Muscle layer of duodenum (tissue), 2 donors: ENCODE measurements around the gene PRM1.

Experiments
- H3K27ac ChIP-seq: one replicate; pipeline ENCODE4 v1.7.0; 2013; ENCODE audit warnings: mild to moderate bottlenecking, low read length
- H3K27me3 ChIP-seq: one replicate; pipeline ENCODE4 v1.7.0; 2013; ENCODE audit warnings: low read depth, mild to moderate bottlenecking, control low read depth, low read length
- H3K36me3 ChIP-seq, 2 donors: one replicate each; pipeline ENCODE4 v1.7.0; 2013; ENCODE audit warnings: low read length in 2 of 2, control low read depth in 1 of 2, mild to moderate bottlenecking in 1 of 2; ENCODE audit not compliant: insufficient read depth in 2 of 2, control insufficient read depth in 1 of 2
- H3K4me1 ChIP-seq, 2 donors: one replicate each; pipeline ENCODE4 v1.7.0; 2013; ENCODE audit warnings: low read length in 2 of 2, mild to moderate bottlenecking in 2 of 2, control low read depth in 1 of 2, moderate library complexity in 1 of 2; ENCODE audit not compliant: insufficient read depth in 2 of 2, control insufficient read depth in 1 of 2
- H3K4me3 ChIP-seq, 2 donors: one replicate each; pipeline ENCODE4 v1.7.0; 2013; ENCODE audit warnings: low read length in 2 of 2, low read depth in 1 of 2, mild to moderate bottlenecking in 1 of 2
- H3K9me3 ChIP-seq, 2 donors: one replicate each; pipeline ENCODE4 v1.7.0; 2013; ENCODE audit warnings: low read length in 2 of 2, control low read depth in 1 of 2, mild to moderate bottlenecking in 1 of 2; ENCODE audit not compliant: control insufficient read depth in 1 of 2
- donor health status: healthy.

The PRM1 gene

GRCh38 chr16:11260596-11260966, 20.5 kb downstream of the PRM1 start:
- Histone ChIP-seq H3K4me3 (no peak overlapping the region), H3K4me1 (peaks cover 6 to 16% of the 10 kb centered on the region in 2 donors), H3K27me3 (no peaks in the 10 kb centered on the region), H3K9me3 (no peaks in the 10 kb centered on the region), H3K27ac (no peak overlapping the region), H3K36me3 (no peaks in the 10 kb centered on the region)

- no peaks in the 10 kb centered on the region for H3K36me3 ChIP-seq
- H3K27me3 ChIP-seq = no peaks in the 10 kb centered on the region
- no peak overlapping the region for H3K27ac ChIP-seq
- H3K4me1 ChIP-seq = peaks cover 6 to 16% of the 10 kb centered on the region in 2 donors
- no peak overlapping the region for H3K4me3 ChIP-seq
- no peaks in the 10 kb centered on the region for H3K9me3 ChIP-seq
These were observed 21.2 kb downstream of the PRM1 start for GRCh38 chr16:11259655-11260595.

DNA sequence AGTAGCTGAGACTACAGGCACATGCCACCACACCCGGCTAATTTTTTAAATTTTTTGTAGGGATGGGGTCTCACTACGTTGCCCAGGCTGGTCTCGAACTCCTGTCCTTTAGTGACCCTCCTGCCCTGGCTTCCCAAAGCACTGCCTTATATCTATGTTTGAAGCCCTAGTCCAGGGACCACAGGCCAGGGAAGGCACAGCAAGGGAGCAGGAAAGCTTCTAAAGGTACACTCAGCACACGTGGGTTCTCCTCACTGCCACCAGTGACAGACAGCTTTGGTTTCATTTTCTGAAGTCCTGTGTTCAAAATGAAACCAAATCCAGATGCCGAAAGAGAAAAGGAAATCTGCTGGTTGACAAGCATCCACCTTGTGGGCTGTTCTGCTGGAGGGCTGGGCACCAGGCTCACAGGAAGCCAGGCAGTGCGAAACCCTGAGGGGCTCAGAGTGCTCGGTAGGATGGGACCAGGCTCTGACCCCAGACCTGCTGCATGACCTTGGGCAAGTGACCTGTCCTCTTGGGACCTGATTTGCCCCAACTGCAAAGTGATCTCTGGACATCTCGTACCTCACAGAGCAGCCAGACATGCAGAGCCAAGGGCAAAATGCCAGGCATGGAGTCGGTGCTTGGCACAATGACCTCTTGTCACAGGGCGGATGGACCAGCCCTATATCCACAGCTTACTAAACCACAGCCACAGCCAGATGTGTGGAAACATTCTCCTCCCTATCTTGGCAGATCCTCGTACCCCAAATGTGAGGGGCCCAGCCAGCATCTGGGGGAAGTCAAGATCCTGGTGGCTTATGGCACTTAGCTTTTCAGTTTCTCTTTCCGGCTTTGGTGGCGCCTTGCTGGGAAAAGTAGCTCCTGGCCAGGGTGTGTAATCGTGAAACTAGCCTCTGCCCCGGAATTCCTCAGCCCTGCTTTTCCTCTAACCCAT, 22.3 kb downstream of the PRM1 start:
- Histone ChIP-seq H3K9me3 (no peaks in the 10 kb centered on the region), H3K27me3 (no peaks in the 10 kb centered on the region), H3K4me1 (peaks cover 6 to 21% of the 10 kb centered on the region in 2 donors), H3K36me3 (no peaks in the 10 kb centered on the region), H3K4me3 (peak overlapping the region; percentile 6 to 42), H3K27ac (no peak overlapping the region)

- Histone ChIP-seq H3K9me3 (no peaks in the 10 kb centered on the region), H3K27ac (peak overlapping the region; percentile 41), H3K4me1 (peaks cover 6 to 21% of the 10 kb centered on the region in 2 donors), H3K4me3 (peak overlapping the region; percentile 68 to 81), H3K36me3 (no peaks in the 10 kb centered on the region), H3K27me3 (no peaks in the 10 kb centered on the region)
These were observed 23.8 kb downstream of the PRM1 start for GRCh38 chr16:11257131-11257938.

GRCh38 chr16:11256661-11257130, 24.4 kb downstream of the PRM1 start:
- H3K27me3 ChIP-seq = no peaks in the 10 kb centered on the region
- peak overlapping the region; percentile 86 for H3K27ac ChIP-seq
- H3K9me3 ChIP-seq = no peaks in the 10 kb centered on the region
- peak overlapping the region; percentile 68 to 81 for H3K4me3 ChIP-seq
- H3K4me1 ChIP-seq = peaks cover 6 to 21% of the 10 kb centered on the region in 2 donors
- H3K36me3 ChIP-seq = no peaks in the 10 kb centered on the region

DNA sequence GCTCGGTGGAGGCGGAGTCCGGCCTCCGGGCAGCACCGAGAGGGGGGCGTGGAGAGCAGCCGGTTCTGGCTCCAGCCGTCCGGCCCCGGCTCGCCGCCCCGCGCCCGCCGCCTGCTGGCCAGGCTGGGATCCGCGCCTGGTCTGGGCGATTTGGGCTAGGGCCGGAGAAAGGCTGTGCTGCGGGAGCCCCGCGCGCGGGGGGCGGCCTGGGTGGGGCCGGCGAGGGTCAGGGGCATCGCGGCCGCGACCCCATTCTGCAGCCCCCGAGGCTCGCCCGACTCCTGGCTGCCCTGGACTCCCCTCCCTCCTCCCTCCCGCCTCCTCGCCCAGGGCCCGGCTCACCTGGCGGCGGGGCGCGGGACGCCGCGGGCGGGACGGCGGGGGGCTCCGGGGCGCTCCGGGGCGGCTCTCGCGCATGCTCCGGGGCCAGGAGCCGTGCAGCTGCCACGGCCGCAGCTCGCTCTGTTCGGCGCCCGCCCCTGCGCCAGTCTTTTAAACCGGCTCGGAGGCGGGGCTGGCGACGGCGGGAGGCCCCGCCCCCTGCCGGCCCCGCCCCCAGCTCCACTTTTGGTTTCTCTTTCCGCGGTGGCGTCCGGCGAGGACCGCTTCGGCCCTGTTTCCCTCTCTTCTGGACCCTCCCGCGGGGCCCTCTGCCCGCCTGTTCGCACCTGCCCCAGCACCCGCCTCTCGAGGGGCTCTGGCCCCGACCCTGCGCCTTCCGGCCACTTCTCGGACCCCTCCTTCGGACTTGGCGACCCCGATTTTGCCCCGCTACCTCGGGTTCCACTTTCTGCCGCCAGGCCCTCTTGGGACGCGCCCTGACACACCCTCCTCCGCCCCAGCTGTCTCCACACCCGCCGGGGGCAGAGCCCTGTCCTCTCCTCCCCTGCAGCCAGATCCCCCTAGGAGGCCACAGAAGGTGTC, 25.1 kb downstream of the PRM1 start, which contains the start of gene SOCS1:
Gene SOCS1 (minus strand): TSS at position 468 of the 924 bp plus-strand sequence. CDS start 726 bp downstream, outside the sequence.
- peak within 1 kb of the TSS; percentile 86 for H3K27ac ChIP-seq
- no peaks in the 10 kb centered on the region for H3K27me3 ChIP-seq
- H3K4me1 ChIP-seq = peaks cover 6 to 21% of the 10 kb centered on the region in 2 donors
- H3K36me3 ChIP-seq = no peaks in the 10 kb centered on the region
- peak within 1 kb of the TSS; percentile 68 to 81 for H3K4me3 ChIP-seq
- H3K9me3 ChIP-seq = no peaks in the 10 kb centered on the region

DNA sequence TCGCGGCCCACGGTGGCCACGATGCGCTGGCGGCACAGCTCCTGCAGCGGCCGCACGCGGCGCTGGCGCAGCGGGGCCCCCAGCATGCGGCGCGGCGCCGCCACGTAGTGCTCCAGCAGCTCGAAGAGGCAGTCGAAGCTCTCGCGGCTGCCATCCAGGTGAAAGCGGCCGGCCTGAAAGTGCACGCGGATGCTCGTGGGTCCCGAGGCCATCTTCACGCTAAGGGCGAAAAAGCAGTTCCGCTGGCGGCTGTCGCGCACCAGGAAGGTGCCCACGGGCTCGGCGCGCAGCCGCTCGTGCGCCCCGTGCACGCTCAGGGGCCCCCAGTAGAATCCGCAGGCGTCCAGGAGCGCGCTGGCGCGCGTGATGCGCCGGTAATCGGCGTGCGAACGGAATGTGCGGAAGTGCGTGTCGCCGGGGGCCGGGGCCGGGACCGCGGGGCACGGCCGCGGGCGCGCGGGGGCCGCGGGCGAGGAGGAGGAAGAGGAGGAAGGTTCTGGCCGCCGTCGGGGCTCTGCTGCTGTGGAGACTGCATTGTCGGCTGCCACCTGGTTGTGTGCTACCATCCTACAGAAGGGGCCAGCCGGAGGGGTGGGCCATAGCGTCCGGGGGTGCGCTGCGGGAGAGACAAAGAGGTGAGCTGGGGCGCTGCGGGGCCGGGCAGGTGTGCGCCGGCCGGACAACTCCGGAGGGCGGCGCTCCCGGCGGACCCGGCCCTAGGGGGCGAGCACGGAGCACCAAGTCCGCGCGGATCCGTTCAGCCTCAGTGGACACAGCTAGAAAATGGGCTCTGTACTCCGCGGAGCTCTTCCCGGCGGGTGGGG, 26.0 kb downstream of the PRM1 start:
- peaks cover 6 to 21% of the 10 kb centered on the region in 2 donors for H3K4me1 ChIP-seq
- H3K4me3 ChIP-seq = peak overlapping the region; percentile 52 to 81
- no peaks in the 10 kb centered on the region for H3K27me3 ChIP-seq
- H3K36me3 ChIP-seq = no peaks in the 10 kb centered on the region
- H3K27ac ChIP-seq = no peak overlapping the region
- H3K9me3 ChIP-seq = no peaks in the 10 kb centered on the region

DNA sequence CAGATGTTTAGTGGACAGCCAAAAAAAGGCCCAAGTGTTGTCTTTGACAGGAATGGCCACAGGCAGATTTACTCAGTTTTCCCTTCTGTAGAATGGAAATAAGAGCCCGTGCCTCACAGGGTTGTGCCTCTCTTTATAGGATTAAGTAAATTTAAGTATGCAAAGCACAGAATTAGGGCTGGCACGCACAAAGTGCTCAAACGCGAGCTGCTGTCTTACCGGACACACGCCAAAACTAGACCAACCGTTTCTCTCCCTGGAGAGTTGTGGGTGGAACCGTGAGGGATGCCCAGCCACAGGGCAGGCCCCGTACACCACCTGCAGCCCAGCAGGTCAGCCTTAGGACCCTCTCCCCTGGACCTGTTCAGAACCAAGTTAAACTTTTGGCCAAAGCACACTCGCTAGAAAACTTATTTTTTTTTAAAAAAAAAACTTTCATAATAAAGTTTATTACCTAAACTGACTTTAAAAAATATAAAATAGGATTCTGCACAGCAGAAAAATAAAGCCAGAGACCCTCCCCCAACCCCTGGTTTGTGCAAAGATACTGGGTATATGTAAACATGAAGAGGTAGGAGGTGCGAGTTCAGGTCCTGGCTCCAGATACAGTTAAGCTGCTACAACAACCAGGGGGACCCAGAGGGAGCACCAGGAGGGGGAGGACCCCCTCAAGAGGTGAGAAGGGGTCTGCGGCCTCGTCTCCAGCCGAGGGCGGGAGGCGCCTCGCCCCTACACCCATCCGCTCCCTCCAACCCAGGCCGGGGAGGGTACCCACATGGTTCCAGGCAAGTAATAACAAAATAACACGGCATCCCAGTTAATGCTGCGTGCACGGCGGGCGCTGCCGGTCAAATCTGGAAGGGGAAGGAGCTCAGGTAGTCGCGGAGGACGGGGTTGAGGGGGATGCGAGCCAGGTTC, 26.9 kb downstream of the PRM1 start:
- Histone ChIP-seq H3K36me3 (no peaks in the 10 kb centered on the region), H3K4me3 (peak overlapping the region; percentile 52 to 81), H3K27me3 (no peaks in the 10 kb centered on the region), H3K4me1 (peaks cover 4 to 20% of the 10 kb centered on the region in 2 donors), H3K27ac (no peak overlapping the region), H3K9me3 (no peaks in the 10 kb centered on the region)
